HG03139 (cell line): ENCODE results near the gene STARD10.

ENCODE experiments used
- ATAC-seq: cut with Tn5 transposase; IDR thresholded peaks from one replicate; pipeline ENCODE4 v1.9.1; 2021; ENCODE audit not compliant: unreplicated experiment

Gene STARD10

GRCh38 chr11:72781313-72782080, 12.3 kb downstream of the STARD10 start:
- no peak for ATAC-seq

GRCh38 chr11:72781063-72781312, 12.9 kb downstream of the STARD10 start:
- no peak for ATAC-seq

- ATAC-seq: no peak
These were observed 13.4 kb downstream of the STARD10 start for GRCh38 chr11:72780296-72781062.

DNA sequence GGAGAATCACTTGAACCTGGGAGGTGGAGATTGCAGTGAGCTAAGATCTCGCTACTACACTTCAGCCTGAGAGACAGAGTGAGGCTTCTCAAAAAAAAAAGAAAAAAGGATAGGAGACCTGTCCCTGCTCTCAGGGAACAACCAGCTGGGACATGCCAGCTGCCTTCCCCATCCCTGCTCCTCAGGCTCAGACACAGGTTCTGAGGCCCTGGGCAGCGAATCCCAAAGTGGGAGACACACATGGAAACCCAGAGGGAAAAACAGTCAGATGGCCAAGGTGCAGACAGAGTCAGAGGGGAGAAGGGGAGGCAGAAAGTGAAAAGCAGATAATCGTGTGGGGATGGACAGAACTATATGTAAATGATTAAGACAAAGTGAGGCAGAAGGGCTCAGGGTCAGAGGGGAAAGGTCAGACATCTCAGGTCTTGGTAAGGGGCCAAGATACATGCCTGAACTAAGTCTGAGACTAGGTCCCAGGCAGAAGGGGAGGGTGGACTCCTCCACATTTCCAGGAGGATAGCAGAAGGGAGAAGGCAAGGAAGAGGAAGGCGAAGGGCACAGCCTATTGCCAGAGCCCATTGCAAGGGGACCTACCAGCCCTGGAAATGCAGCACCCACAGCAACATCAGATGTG, 14.2 kb downstream of the STARD10 start:
- no peak for ATAC-seq

DNA sequence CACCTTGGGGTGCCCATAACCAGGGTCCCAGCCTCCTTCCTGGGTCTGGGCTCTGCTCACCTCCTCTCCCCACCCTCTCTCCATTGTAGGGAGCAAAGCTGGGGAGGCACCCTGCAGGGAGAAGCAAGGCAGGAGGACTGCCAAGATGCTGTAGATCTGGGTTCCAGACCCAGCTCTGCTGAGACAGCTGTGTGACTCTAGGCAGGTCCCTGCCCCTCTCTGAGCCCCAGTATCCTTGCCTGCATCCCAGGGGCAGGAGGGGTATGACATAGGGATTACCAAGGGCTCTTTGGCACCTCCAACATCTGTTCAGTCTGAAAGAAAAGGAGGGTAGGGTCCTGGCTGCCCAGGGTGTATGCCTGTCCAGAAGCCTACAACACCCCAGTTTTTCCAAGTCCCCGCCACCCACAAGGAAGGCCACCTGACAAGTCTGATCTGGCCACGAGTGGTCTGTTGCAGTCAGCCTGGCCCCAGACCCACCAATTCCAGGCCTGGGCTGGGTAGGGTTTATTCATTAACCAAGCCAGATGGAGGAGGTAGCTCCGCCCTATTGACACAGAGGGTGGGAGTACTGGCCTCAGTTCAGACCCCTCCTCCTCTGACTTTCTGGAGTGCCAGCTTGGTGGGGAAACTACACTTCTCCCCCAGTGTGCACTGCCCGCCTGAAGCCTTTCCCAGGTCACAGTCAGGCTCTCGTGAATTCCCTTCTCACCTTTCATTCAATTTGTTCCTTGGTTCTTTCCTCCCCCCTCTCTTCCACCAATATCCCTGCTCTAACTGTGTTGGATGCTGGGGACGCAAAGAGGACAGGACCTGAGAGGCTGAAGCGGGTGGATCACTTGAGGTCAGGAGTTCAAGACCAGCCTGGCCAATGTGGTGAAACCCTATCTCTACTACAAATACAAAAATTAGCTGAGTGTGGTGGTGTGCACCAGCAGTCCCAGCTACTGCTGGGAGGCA, 15.0 kb downstream of the STARD10 start:
- no peak for ATAC-seq

GRCh38 chr11:72777755-72778278, 16.0 kb downstream of the STARD10 start:
- no peak for ATAC-seq

DNA sequence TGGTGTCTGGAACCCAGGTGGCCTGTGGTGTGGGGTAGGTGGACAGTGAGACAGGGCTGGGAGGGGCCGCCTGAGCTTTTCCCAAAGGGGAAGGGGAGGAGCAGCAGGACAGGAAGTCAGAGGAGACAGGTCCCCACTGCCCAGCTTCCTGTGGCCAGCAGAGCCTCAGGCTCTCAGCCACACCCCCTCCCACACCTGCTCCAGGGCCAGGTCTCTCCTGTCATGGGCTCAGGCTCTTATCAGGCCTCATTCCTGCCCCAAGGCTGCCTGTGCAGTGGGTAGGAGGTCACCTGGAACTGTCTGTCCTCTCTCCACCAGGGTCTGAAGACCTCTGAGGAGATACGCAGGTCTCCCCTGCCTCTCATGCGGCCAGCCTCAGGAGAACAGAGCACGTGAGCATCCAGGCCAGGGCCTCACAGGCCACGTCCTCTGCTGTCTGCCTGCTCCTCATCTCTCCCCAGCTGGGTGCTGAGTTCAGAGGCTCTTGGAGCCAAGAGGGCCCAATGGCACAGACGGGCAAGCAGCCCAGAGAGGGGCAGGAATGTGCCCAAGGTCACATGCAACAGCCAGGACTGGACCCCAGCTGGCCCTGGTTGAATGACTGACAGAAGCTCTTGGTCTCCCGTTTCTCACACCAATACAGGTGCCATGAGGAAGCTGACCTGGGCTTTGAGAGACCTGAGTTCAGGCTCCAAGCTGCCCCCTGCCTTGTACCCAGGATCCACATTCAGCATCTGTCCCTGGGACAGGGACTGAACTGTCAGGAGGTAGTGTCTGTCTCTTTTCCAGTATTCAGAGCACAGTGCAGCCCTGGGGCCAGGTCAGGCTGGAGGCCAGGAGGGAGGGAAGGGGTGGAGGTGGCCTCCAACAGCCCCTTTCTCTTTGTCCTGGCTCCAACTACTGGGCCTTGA, 16.7 kb downstream of the STARD10 start:
- no peak for ATAC-seq

- no peak for ATAC-seq
These were observed 17.6 kb downstream of the STARD10 start for GRCh38 chr11:72776117-72776843.

DNA sequence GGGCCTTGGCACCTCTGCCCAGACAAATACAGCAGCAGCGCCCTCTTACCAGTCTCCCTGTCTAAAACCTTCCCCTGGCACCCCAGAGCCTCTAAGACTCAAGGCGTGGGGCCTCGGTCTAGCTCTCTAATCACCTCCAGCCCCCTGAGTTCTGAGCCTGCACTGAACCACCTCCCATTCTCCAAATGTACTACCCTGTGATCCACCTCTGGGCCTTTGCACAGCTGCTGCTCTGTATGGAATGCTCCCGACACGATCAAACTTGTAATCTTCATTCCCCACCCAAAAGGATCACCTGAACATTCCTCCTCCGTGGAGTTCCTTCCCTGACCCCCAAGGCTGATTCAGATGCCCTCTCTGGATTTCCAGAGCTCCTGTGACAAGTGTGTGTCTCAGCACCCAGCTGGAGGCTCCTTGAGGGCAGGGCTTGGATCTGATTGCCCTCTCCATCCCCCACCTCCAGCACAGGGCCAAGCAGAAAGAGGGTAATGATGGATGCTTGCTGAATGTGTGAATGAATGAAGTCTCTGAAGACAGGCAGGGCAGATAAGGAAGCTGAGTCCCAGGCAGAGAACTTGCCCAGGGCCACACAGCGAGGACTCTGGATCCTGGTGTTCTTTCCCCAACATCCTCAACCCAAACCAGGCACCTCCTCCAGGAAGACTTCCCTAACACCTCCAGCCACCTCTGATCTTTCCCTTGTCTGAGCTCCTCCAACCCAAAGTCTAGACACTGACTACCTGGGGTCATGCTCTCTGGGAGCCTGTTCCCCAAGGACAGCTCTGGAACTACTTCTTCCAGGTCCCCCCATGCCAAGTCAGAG, 18.3 kb downstream of the STARD10 start:
- ATAC-seq: no peak

- no peak for ATAC-seq
These were observed 19.3 kb downstream of the STARD10 start for GRCh38 chr11:72774499-72774898.

DNA sequence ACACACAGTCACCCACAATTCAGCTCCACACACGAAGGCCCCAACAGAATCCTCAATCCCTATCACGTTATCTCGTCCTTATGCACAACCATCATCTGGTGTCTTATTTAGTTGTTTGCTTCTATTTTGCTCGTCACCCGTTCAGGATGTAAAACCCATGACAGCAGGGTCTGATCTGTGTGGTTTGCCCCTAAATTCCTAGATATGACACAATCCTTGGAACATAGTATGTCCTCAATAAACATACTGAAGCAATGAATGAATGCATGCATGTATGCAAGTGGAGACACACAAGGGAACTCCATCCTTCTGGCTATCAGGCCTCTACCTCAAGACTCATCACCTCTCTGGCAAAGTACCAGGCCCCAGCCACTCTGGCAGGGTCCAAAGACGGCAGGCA, 20.2 kb downstream of the STARD10 start:
- no peak for ATAC-seq

- ATAC-seq: no peak
These were observed 20.6 kb downstream of the STARD10 start for GRCh38 chr11:72773291-72773690.

GRCh38 chr11:72772059-72772458, 21.8 kb downstream of the STARD10 start:
- ATAC-seq: no peak

- ATAC-seq: no peak
These were observed 22.3 kb downstream of the STARD10 start for GRCh38 chr11:72771507-72771906.

- ATAC-seq: no peak
These were observed 23.0 kb downstream of the STARD10 start for GRCh38 chr11:72770799-72771198.

DNA sequence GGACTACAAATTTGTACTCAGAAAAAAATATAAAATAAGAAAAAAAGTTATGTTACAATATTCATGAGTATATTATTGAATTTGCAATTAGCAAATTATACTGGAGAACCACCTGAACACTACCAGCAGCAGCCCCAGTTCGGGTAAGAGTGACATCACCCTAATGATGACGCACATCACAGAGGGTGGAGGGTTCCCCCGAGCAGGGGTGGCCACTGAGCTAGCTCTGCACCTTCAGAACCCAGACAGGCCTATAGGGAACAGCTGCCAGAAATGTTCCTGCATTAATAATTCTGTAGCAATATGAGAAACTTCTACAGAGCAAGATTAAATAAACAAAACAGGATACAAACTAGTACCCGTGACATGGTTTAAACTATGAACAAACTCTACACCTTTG, 24.2 kb downstream of the STARD10 start:
- no peak for ATAC-seq

GRCh38 chr11:72768581-72768980, 25.3 kb downstream of the STARD10 start:
- ATAC-seq: no peak
